HUDEP-2 (cell line): Measurements from ENCODE around the gene FNTB.

Experiments
- DNase-seq, 76 experiments: peaks; one replicate each; lab custom pipeline; 2025; ENCODE audit not compliant: unreplicated experiment in 76 of 76; lab: John Stamatoyannopoulos, UW

Gene FNTB

GRCh38 chr14:64952598-64953309 lies 33.9 kb upstream of the FNTB start:
- peak in 23 of 76 experiments; percentile 2 to 61 (median 14) for DNase-seq

GRCh38 chr14:64953310-64953654 lies 33.4 kb upstream of the FNTB start:
- no peak for DNase-seq

DNA sequence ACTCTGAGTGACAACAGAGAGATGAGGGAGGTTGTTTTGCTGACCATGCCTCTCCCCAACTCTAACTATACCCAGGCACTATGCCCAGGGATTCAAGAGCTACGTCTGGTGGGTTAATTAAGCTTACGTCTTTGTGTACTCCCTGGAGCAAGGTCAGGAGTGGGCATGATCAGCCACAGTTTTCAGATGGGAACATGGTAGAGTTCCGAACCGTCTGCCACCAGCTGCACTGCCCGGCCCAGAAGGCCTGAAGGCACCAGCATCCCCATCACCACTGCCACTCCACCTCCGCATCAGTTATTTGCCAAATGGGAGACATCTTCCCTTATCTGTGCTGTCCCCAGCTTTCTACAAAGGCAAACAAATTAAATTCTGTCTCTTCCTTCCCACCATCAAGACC lies 33.0 kb upstream of the FNTB start:
- DNase-seq, result no peak

DNA sequence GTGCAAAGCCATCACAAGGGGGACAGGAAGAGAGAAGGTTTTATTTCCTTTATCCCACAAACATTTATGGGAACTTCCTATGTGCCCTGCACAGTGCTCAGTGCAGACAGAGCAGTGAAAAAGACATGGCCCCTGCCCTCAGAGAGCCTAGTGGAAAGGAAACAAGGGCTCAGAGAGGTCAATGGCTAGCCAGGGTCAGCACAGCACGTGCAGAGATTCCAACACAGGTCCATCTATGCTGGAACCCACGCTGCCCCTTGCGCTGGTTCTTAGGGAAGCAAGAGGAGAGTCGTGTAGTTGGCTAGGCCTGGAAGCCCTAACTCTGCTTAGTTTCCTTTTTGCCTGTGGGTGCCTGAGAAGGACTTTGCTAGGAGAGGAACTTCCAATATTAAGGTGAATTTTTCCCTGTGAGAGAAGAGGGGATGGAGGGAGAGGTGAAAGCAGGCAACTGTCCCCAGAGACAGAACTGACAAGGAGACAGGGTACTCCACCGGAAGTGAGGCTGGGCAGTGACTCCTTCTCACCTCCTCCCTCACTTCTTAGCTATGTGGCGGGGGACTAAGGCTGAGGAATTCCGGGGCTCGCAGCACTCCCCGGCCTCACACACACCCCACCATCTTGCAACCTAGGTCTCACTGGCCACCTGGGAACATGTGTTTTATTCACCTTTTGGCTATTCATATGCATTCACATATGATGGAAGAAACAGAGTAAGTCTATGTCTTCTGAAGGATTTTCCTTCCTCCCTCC lies 32.0 kb upstream of the FNTB start:
- DNase-seq, result no peak

DNA sequence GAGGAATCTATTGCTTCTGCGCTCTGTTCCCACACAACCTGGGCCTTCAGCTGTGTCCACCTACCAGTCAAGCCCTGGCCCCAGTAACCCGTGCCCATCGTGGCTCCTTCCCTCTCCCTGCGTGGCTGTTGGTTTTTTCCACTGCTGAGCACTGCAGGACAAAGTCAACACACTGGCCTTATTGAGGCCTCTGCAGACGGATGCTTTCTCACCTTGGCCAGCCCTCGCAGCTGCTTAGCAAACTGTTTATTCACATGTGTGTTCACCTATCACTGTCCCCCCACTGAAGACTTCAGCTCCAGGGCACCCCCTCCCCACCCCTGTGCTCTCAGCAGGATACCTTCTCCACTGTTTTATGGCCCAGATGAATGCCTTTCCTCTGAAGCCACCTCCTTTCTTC lies 31.4 kb upstream of the FNTB start:
- no peak for DNase-seq

DNA sequence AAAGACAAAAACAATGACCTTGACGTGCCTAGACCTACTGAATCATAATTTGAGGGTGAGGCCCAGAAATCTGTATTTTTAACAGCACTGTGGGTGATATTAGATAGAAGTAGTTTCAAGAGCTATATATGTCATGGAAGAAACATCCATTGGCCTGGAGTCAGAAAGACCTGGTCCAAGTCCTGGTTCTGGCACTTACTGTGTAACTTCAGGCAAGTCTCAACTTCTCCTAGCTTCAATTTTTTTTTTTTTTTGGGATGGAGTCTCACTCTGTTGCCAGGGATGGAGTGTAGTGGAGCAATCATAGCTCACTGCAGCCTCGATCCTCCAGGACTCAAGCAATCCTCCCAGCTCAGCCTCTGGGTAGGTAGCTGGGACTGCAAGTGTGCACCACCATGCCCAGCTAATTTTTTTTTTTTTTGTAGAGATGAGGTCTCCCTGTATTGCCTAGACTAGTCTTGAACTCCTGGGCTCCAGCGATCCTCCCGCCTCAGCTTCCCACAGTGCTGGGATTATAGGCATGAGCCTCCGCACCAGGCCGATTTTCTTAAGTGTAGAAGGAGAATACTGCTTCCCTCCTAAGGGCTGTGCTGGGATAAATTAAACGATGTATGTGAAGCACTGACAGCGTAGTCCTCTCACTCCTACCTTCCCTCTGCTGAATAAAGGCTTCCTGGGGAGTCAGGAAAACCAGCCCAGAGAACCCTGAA lies 29.8 kb upstream of the FNTB start:
- DNase-seq, result no peak

- DNase-seq, result no peak
Observed at GRCh38 chr14:64958201-64958600, 28.5 kb upstream of the FNTB start.

DNA sequence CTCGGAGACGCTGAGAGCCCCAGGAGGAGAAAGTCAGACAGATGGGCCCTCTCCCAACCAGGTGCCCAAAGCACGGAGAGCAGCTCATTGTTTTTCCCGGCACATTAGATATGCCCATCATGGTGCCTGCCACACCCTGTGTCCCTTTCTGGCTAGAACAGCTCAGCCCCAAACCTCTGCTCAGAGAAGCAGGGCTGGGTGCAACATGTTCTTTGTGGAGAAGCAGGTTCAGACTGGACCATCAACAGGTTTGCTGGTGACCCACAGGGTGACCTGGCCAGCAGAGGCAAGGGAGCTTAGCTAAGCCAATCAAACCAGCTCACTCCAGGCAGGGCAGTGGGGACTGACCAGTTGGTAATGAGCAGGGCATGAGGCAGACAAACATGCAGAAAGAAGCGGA lies 28.0 kb upstream of the FNTB start:
- no peak for DNase-seq

DNA sequence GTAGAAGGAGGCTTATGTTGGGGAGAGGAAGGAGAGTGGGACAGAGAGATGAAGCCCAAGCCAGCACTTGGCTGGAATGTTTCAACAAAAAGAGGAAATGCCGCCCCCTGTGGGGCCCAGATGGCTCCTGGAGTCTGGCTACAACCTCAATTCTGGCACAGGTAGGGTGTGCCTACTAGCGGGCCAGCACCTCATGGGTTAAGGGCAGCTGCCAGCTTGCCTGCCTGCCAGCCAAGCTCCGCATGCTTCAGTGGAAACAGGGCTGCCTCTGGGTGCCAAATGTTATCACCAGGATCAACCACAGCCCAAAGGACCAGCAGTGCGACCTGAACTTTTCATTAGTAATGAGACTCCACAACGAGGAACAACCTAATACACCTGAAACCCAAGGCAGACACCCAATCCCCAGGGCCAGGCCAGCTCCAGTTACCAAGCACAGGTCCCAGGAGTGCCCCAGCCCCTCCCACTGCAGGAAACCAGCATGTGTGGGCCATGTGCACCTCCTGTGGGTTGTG lies 25.9 kb upstream of the FNTB start:
- peak in 3 of 76 experiments; percentile 7 to 15 (median 7) for DNase-seq

- DNase-seq, result no peak
Observed at GRCh38 chr14:64963611-64964010, 23.1 kb upstream of the FNTB start.

DNA sequence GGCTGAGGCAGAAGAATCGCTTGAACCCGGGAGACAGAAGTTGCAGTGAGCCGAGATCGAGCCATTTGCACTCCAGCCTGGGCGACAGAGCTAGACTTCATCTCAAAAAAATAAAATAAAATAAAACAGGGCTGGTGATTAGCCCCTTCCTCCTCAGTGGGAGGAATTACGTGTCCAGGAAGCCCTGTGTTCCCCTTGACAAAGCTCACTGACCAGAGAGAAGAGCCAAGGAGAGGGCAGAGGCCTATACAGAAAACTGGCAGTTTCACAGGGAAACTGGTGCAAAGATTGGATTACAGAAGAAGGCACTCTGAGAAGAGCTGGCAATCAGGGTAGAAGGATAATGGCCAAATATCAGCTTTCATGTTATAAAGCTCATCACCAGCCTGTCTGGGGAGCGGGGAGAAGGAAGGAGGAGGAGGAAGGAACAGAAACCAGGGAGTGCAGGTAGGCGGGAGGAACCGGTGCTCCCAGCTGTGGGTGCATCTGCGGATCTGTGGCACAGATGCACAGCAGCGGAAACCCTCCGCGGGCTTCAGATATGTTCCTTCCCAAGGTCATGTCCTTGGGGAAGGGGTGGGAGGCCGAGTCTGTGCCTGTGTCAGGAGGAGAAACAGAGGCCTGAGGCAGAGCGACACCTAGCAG lies 21.2 kb upstream of the FNTB start:
- no peak for DNase-seq

DNA sequence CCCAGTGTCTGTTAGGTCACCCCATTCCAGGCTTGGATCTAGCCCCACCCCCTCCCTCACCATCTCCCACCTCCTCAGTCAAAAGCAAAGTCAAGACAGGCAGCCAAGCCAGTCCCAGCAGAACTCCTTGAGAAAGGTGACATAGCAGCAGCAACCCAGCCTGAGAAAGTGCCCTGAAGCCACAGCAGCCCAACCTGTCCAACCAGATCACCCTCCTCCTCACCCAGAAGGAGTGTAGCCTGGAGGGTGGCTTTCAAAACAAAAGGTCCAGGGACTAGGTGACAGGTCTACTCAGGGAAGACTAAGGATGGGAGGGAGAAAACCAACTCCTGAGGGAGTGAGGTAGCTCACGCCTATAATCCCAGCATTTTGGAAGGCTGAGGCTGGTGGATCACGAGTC lies 19.7 kb upstream of the FNTB start:
- no peak for DNase-seq

GRCh38 chr14:64968167-64968566 lies 18.5 kb upstream of the FNTB start:
- DNase-seq, result no peak

GRCh38 chr14:64968651-64969050 lies 18.0 kb upstream of the FNTB start:
- DNase-seq, result no peak

- no peak for DNase-seq
Observed at GRCh38 chr14:64970041-64970440, 16.7 kb upstream of the FNTB start.

DNA sequence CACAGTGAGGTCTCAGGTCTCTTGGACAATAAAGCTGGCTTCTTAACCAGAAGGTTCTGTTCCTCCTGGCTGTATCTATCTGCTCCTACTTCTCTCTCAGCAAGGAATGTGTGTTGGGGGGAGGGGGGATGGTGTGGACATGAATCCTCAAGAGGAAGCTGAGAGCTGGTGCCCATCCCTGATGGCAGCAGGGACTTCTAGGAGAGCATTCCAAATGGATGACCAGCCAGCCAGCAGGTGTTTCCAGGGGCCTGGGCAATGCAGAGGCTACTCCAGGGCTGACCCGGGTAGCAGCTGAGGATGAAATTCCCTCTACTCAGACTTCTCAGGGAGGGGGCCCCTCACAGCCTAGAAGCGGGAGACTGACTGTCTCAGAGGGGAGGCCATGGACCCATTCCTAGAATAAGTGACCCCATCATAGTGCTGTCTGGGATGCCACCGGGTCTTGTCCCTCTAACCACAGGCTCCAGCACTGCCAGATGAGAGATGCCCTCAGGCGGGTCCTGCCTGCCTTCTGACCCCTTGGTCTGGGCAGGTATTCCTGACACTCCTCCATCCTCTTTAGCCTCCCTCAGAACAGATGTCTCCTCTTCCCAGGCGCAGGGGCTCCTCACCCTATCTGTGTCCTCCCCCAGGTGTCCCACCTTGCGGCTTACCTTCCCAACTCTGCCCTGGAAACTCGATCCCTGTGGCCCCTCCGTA lies 15.8 kb upstream of the FNTB start:
- DNase-seq, result no peak

- no peak for DNase-seq
Observed at GRCh38 chr14:64971491-64971942, 15.2 kb upstream of the FNTB start.

- DNase-seq, result peak in 4 of 76 experiments; percentile 3 to 12 (median 8)
Observed at GRCh38 chr14:64971943-64972791, 14.5 kb upstream of the FNTB start, which contains the start of gene RAB15. Gene RAB15 (minus strand): TSS chr14:64972336. CDS start chr14:64972076, 260 bp downstream.

- DNase-seq, result no peak
Observed at GRCh38 chr14:64973026-64973442, 13.7 kb upstream of the FNTB start.
